GOT3 (cell line): ENCODE results near the gene ANKRD66.
"Not testable (repeated sequence)": the region's sequence is repeated elsewhere in the genome, so short reads cannot be mapped to it uniquely, and the experiment has no call there.

ENCODE experiments used
- DNase-seq: peaks from one replicate; lab custom pipeline; 2025; ENCODE audit warnings: mixed read lengths; lab: John Stamatoyannopoulos, UW

ANKRD66 gene

GRCh38 chr6:46755865-46756264 is 9.1 kb downstream of the ANKRD66 start:
- no peak for DNase-seq

GRCh38 chr6:46756469-46757213 is 9.9 kb downstream of the ANKRD66 start:
- DNase-seq: no peak

GRCh38 chr6:46757214-46757596 is 10.5 kb downstream of the ANKRD66 start:
- DNase-seq: no peak

- DNase-seq: no peak
Measured at GRCh38 chr6:46758960-46759753, 12.4 kb downstream of the ANKRD66 start.

GRCh38 chr6:46760925-46761324 is 14.2 kb downstream of the ANKRD66 start:
- DNase-seq: no peak

- DNase-seq: no peak
Measured at GRCh38 chr6:46763466-46763865, 16.7 kb downstream of the ANKRD66 start.

- not testable (repeated sequence) for DNase-seq
Measured at GRCh38 chr6:46764280-46764679, 17.5 kb downstream of the ANKRD66 start.

- no peak for DNase-seq
Measured at GRCh38 chr6:46764961-46765360, 18.2 kb downstream of the ANKRD66 start.

GRCh38 chr6:46772016-46772415 is 25.3 kb downstream of the ANKRD66 start:
- no peak for DNase-seq

GRCh38 chr6:46772762-46773161 is 26.0 kb downstream of the ANKRD66 start:
- no peak for DNase-seq

- DNase-seq: no peak
Measured at GRCh38 chr6:46773201-46773855, 26.6 kb downstream of the ANKRD66 start.

- DNase-seq: not testable (repeated sequence)
Measured at GRCh38 chr6:46774736-46775135, 28.0 kb downstream of the ANKRD66 start.

GRCh38 chr6:46776070-46776712 is 29.5 kb downstream of the ANKRD66 start:
- DNase-seq: no peak

- DNase-seq: no peak
Measured at GRCh38 chr6:46777476-46778346, 31.0 kb downstream of the ANKRD66 start.

- no peak for DNase-seq
Measured at GRCh38 chr6:46781478-46782378, 35.0 kb downstream of the ANKRD66 start.

GRCh38 chr6:46784535-46784934 is 37.8 kb downstream of the ANKRD66 start:
- DNase-seq: no peak

- no peak for DNase-seq
Measured at GRCh38 chr6:46787871-46788540, 41.3 kb downstream of the ANKRD66 start.

- DNase-seq: no peak
Measured at GRCh38 chr6:46788791-46789190, 42.1 kb downstream of the ANKRD66 start.
